HG03457 (cell line): ENCODE data around the gene PARD6B.
"Not testable (repeated sequence)": the region's sequence is repeated elsewhere in the genome, so short reads cannot be mapped to it uniquely, and the experiment has no call there.

Experiments used
- ATAC-seq: cut with Tn5 transposase; IDR thresholded peaks from one replicate; pipeline ENCODE4 v1.9.1; 2021; ENCODE audit warnings: moderate number of reproducible peaks; ENCODE audit not compliant: unreplicated experiment

Gene PARD6B

DNA sequence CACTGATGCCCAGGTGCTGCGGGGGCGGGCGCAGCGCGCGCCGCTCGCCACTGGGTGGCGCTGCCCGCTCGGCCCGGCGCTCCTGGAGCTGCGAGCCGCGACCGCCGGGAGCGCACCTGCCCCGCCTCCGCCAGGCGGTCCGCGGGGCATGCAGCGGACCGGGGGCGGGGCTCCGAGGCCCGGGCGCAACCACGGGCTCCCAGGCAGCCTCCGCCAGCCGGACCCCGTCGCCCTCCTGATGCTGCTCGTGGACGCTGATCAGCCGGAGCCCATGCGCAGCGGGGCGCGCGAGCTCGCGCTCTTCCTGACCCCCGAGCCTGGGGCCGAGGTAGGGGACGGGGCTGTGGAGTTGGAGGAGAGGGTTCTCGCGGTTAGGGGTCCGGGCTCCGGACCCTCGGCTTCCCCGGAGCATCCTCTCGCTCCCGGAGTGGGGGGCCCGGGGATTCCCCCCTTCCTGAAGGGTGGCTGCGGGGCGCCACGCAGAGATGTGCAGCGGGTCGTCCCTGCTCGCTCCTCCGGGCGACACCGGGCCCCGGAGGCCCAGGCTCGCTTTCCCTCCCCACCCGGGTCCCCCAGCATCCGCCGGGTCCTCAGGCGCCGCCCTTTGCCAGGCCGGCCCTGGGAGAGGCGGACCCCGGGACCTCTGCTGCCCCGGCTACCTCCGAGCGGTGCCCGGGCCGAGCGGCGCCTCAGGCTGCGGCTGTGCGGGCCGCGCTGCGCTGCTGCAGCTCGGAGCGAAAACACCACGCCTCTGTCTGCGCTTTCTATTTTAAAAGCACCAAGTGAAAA, 63.7 kb downstream of the PARD6B start, which contains the start of gene BCAS4:
Gene BCAS4, plus strand, starts transcription at position 216 of the 789 bp plus-strand sequence. Its CDS starts 23 bp downstream, at position 239.
- ATAC-seq = peak; percentile 41

DNA sequence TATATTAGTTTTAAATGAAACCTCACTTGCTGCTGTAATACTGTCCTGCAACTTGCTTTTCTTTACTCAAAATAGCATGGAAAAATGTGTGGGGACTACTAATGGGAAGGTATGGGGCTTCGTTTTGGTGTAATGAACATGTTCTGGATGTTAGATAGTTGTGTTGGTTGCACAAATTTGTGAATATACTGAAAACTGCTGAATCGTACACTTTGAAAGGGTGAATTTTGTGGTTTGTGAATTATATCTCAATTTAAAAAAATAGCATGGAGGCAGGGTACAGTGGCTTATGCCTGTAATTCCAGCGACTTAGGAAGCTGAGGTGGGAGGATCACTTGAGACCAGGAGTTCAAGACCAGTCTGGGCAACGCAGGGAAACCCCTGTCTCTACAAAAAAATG, 65.8 kb downstream of the PARD6B start:
- ATAC-seq = no peak

DNA sequence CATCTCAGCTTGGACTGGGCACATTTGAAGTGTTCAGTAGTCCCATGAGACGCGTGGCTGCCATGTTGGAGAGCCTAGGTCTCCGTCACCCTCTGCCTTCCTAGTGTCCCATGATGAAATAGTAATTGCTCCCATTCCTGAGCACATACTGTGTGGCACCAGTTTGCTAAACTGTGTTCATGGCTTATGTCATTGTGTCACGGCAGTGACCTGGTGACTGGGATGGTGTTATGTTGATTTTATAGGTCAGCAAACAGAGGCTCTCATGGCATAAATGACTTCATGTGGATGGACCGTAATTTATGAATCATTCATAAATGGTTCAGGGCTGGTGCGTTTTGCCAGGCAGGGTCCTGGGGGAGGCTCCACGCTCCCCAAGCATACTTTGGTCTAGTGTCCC, 67.3 kb downstream of the PARD6B start:
- ATAC-seq = no peak

DNA sequence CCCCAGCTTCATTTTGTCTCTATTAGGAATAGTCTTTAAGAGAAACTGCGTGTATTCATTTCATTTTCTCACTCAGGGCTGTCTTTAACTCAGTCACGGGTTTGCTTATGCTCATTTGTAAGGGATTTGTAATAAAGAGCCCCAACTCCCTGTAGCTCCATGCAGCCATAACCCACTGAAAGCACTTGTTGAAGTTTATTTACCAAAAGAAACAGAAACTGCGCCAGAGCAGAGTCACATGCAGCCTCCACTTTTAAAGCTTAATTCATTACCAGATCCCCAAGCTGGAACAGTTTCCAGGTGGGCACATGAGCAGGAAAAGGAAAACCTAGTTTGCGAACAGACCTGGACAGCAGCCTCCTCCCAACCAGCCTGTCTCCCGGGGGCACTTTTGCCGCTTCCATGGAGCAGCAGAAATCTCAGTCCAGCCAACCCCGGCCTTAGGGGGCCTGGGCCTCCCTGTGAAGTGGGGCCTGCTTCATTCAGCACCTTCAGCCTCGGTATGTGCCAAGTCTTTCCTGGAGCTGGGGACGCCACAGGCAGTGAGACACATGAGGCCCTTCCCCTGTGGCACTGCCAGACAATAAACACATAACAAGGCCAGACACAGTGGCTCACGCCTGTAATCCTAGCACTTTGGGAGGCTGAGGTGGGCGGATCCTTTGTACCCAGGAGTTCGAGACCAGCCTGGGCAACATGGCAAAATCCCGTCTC, 68.0 kb downstream of the PARD6B start:
- ATAC-seq = no peak

DNA sequence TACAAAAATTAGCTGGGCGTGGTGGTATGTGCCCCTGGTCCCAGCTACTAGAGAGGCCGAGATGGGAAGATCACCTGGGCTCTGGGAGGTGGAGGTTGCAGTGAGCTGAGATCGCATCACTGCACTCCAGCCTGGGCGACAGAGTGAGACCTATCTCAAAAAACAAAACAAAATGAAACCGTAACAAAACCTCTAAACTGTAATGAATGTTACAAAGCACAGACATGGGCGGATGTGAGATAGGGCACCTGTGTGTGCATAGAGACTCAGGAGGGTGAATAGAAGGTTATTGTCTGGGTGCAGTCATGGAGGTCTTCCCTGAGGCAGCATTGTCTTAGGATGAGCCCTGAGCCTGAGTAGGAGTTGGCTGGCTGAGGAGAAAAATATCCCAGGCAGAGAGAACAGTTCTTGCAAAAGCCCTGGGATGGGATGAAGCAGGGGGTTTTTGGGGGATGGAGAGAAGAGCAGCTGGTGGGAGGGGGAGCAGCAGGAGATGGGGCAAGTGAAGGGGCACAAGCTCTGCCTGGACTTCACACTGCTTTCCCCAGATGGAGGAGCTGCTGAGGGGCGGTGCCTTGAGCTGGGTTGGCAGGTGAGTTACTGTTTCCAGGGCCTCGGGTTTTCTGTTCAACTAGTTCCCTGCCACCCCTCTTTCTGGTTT, 68.6 kb downstream of the PARD6B start:
- no peak for ATAC-seq

DNA sequence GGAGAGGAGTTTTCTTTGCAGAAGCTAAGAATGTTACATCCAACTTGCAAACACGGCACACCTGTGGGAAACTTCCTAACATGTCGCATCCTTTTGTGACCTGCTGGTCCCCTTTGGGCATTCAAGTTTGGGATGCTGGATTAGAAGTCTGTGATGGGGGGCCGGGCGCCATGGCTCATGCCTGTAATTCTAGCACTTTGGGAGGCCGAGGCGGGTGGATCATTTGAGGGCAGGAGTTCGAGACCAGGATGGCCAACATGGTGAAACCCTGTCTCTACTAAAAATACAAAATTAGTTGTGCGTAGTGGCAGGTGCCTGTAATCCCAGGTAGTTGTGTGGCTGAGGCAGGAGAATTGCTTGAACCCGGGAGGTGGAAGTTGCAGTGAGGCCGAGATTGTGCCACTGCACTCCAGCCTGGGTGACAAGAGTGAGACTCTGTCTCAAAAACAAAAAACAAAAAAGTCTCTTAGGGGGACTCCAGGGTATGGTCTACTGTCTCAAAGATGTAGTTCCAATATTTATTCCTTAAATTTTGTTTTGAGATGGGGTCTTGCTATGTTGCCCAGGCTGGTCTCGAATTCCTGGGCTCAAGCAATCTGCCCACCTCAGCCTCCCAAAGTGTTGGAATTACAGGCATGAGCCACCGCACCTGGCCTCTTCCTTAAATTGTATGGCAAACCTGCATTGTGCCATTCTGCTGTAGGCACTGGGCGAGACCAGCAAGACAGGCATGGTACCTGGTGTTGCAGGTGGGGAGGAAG, 69.8 kb downstream of the PARD6B start:
- not testable (repeated sequence) for ATAC-seq

DNA sequence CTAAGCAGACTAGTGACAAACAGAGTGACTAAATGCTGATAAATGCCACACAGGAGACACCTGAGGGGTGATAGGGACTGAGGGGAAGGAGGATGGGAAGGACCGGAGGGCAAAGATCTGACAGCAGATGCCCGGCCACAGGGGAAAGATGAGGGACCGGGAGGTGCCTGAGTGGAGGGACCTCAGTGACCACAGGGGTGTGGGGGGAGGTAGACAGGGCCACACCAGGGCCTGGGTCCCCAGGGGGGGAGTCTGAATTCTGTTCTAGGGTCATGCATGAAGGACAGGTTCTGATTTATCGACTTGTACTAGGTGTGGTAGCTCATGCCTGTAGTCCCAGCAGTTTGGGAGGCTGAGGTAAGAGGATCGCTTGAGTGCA, 70.4 kb downstream of the PARD6B start:
- no peak for ATAC-seq

DNA sequence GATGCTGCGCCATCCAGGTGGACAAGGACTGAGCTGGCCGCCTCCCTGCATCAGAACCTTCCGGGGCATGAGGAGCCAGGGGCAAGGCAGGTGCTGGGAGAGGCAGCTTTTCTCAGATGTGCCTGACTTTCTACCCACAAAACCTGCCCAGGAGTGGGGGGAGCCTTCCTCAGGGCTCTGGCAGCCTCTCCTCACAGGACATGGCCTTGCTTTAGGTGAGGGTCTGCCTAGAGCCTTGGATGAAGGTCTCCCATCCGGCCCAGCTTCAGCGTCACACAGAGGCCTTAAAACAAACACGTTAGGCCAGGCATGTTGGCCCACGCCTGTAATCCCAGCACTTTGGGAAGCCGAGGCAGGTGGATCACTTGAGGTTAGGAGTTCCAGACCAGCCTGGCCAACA, 70.9 kb downstream of the PARD6B start:
- ATAC-seq = no peak

DNA sequence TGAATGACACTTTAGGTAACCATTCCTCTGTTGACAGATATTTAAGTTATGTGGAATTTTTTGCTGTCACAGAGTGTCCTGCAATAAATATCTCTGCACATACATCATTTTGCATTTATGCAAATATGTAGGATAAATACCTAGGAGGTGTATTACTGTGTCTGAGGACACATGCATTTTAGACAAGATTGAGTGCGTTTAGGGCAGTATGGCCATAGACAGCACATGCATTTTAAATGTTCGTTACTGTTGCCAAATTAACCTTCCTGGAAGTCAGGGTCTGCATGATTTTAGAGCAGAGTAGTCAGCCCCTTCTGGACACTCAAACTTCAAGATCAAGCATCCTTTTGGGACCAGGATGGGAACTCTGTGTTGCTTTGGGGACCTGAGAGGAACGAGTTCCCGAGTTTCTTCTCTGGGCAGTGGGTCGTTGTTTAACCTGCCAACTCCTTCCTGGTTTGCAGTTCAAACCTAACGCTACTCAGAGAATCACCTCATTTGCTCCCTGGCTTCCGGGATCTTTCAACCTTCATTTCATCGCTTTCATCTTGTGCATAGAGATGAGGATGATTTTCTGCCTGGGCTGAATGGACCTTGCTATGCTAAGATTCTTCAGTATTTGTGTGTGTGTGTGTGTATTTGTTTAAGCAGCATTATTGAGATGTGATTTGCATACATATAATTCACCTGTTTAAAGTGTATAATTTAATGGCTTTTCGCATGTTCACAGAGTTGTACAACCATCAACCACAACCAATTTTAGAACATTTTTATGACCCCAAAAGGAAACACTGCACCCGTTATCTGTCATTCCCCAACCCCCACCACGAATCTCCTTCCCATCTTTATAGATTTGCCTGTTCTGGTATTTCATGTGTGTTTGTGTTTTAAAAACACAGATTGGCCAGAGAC, 73.3 kb downstream of the PARD6B start:
- no peak for ATAC-seq

DNA sequence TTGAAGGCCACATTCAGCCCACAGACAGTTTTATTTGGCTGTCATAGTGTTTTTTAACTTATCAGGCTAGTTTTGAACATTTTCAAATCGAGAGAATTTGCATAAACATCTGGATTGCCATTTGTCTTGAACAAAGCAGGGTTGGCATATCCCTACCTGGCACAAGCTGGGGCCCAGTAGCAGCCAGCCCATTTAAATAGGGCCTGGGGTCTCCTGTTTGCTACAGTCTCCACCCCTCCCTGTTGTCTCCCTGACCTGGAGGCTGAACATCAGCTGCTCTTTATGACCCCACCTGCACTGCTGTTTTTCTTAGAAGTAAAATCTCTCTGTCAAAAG, 73.9 kb downstream of the PARD6B start:
- ATAC-seq = no peak

DNA sequence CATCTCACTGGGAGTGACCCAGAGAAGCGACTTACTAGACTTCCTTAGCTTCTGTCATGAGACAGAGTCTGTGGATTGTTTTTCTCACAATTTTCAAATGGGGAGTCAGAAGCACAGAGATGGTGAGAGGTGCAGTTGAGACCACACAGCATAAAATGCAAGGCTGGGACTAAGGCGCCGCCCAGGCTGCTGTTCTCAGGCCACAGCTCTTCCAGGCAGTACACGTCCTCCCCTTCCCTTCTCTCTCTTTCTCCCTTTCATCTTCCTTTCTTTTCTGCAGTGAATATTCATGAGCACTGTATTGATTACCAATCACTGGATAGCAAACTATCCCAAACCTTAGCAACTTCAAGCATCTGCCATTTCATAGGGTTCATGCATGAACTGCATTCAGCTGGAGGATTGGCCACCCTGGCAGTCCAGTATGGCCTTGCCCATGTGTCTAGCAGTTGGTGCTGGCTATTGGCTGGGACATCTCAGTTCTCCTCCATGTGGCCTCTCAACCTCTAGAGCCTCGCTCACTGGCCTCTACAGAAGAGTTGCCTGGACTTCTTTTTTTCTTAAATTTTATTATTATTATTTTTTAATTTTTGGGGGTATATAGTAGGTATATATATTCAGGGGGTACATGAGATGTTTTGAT, 74.9 kb downstream of the PARD6B start:
- ATAC-seq = no peak
